Fibroblast of villous mesenchyme (primary cell): ENCODE measurements around the gene AKAP13. TPM values are rescaled to one million over a fixed set of nuclear protein-coding genes. Genes with fewer than 3 reads are reported as not detected.

ENCODE experiments used
- DNase-seq: peaks from one replicate; pipeline ENCODE4 v3.0.0-alpha.2; 2010; ENCODE audit warnings: low read depth
- H3K4me3 ChIP-seq: 2 replicates; pipeline ENCODE4 v1.5.1; 2011; ENCODE audit warnings: low read depth, mild to moderate bottlenecking, low read length
- total RNA-seq: library from RNA; depleted of rRNA; stranded (reverse); fragments of >200 nt; gene quantifications from 2 replicates; pipeline ENCODE4 v1.2.3, GENCODE V29; 2012
- TF ChIP-seq, protein P1 (sequence below): IDR thresholded peaks from 2 replicates; pipeline ENCODE4 v1.5.1; 2012; ENCODE audit warnings: low read depth, mild to moderate bottlenecking, low read length; ENCODE audit not compliant: insufficient read depth

Gene AKAP13
- total RNA-seq, 1 donor = 164 TPM

DNA sequence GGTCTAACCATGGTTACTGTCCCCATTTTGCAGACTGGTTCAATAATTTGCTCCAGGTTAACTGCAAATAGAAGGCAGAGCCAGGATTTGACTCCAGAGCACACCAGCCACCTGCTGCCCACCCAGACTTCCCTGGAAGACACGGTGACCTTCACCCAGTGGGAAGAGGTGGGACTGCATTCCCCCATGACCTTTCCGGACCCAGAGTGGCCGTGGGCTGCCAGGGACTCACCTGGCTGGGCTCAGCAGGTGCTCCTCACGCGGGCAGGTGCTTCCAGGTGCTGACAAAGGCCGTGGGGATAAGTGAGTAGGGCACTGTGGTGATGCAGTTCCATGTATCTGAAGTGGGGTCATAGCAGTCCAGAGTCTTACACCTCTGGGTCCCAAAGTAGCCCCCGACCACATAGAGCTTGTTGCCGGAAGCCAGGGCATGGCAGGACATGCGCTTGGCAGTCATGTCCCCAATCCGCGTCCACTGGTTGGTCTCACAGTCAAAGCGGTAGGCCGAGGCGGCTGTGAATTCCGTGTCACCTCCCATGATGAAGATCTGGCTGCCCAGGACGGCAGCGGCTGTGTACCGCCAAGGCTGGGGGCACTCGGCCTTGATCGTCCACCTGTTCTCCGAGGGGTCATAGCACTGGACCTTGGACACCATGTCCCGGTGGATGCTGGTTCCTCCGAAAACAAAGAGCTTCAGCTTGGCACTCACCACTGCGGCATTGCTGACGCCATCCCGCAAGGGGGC lies 387.6 kb downstream of the AKAP13 start:
- DNase-seq = no peak
- no peak overlapping the region for H3K4me3 ChIP-seq
- TF ChIP-seq, protein P1, sequence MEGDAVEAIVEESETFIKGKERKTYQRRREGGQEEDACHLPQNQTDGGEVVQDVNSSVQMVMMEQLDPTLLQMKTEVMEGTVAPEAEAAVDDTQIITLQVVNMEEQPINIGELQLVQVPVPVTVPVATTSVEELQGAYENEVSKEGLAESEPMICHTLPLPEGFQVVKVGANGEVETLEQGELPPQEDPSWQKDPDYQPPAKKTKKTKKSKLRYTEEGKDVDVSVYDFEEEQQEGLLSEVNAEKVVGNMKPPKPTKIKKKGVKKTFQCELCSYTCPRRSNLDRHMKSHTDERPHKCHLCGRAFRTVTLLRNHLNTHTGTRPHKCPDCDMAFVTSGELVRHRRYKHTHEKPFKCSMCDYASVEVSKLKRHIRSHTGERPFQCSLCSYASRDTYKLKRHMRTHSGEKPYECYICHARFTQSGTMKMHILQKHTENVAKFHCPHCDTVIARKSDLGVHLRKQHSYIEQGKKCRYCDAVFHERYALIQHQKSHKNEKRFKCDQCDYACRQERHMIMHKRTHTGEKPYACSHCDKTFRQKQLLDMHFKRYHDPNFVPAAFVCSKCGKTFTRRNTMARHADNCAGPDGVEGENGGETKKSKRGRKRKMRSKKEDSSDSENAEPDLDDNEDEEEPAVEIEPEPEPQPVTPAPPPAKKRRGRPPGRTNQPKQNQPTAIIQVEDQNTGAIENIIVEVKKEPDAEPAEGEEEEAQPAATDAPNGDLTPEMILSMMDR = no peak

DNA sequence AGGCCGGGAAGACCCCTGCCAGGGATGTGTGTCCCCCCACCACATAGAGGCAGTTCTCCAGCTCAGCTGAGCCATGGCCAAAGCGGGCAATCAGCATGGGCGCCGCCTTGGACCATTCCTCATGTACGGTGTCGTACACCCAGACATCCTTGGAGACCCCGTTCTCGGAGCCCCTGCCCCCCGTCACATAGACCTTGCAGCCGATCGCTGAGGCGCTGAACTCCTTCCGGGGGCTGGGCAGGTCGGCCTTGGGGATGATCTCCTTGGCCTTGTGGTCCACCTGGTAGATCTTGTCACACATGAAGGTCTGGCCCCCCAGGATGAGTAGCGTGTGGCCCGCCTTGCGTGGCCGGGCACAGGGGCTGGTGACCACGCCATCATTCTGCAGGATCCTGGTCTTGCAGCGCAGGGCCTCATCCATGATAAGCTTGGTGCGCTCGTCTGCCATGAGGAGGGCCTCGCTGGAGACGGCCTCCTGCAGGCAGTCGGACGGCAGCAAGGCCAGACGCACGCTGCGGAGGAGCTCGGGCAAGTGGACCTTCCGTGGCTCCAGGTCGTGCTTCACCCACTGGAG lies 388.3 kb downstream of the AKAP13 start:
- no peak overlapping the region for H3K4me3 ChIP-seq
- TF ChIP-seq, protein P1 = no peak
- DNase-seq = no peak

DNA sequence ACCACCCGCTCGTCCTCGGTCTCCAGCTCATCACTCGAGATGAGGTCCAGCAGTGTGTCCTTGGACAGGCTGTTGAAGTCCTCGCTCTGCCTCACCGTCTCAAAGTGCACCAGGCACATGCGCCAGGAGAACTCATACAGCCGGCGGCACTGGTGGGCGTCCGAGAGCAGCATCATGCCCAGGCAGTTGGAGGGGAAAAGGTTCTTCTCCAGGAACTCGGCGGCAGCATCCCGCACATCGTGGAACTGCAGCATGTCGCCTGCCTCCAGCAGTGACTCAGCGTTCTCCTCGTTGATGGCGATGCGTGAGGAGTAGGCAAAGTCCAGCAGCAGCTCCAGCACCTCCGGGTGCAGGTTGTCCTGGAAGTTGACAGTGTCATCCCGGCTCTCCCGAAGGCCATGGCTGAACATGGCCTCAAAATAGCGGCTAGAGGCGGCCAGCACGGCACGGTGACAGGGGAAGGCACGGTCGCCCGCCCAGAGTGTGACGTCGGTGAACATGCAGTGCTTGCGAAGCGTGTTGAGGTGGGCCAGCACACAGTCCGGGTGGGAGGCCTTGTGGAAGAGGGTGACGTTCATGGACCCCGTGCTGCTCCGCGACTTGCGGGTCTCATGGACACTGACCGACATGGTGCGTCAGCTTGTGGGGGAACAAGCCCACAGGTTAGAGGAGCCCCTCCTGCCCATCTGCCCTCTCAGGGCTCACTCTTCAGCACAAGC lies 388.9 kb downstream of the AKAP13 start:
- TF ChIP-seq, protein P1 = no peak
- H3K4me3 ChIP-seq = no peak overlapping the region
- no peak for DNase-seq

DNA sequence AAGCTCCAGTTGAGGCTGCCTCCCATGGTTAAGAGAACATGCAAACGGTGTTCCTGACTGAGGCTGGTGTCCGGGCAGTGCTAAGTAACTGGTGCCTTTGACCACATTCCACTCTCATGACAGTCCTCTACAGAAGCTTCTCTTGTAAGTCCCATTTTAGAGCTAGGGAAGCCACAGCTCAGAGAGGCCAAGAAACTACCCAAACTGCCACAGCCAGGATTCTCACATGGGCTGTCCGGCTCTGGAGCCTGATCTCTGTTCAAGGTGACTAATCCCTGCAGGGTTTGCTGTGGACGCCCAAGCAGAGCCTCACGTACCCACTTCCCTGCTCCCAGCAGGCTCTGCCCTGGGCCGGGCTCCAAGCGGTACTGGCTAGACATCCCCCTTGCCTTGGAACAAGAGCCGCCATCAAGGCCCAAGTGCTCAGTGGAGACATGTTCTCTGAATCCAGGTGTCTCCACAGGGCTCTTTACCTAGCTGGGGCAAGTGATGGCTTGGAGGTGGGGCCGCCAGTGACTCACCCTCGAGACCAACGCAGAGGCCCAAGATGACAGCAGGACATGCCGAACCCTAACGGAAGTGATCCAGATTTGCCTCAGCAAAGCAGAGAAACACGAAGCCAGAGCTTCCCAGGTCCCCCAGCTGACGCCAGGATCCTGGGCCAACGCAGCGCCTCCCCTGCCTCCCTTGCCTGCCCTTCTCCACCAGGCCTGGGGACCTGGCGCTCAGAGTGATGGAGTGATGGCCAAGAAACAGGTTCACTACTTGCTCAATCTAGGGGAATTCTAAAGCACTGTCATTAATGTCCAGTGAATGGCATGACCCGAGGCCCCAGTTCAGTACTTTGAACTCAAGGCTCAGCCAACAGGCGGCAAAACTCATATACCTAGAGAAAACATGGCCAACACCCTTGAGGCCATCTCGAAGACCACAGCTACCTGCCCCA lies 390.0 kb downstream of the AKAP13 start:
- no peak overlapping the region for H3K4me3 ChIP-seq
- TF ChIP-seq, protein P1 = no peak
- DNase-seq = no peak

DNA sequence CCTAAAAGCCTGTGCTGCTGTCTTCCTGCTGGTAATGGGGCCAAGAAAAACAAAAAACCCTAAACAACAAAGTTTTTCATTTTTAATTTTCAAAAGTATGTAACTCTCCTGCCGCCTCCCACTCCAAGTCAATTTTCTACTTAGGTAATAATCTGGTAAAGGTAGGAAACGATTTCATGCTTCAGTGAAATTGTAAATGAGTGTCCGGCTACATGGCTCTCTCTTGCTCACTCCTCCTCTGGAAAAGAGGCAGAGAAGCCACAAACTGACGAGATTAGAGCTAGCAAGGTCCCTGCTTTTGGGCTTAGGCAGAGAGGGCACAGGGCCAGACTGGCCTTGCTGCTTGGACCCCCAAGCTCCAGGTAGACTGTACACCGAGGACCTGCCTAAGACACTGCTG lies 390.9 kb downstream of the AKAP13 start:
- DNase-seq = no peak
- TF ChIP-seq, protein P1 = no peak
- no peak overlapping the region for H3K4me3 ChIP-seq

DNA sequence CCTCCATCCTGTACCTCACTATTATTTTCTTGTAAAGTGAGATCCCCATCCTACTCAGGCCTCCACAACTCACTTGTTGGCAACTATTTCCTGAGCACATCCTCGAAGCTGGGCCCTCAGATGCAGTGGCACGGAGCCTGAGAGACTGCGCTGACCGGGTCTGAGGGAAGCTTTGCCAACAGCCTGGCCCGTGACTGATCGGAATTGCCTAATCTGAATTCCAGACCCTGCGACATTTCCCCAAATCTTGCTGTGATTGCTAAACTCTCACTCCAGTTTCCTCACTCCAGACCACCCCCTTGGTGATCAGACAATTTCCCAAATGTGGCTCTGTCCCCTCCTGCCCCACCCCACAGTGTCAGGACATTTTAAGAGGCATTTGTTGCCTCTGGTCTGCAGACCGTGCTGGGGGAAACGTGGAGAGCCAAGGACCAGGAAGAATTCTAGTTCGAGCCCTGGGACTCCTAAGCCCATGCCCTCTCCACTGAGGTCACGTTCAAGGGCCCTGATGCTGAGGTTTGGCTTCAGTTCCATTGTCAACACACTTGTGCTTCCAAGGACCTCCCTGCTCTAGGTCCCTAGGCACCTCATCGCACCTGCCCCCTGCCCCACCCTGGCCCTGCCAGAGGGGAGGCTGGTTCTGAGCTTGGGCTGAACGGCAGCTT lies 391.5 kb downstream of the AKAP13 start:
- H3K4me3 ChIP-seq = no peak overlapping the region
- peak; percentile 40 for DNase-seq
- TF ChIP-seq, protein P1 = no peak
